Cerebellar nuclear complex (tissue), 1 donor: ENCODE results near the gene SLC22A31.
"Not testable (repeated sequence)": the region's sequence is repeated elsewhere in the genome, so short reads cannot be mapped to it uniquely, and the experiment has no call there.

Experiments
- DNase-seq, 2 experiments: peaks; one replicate each; lab custom pipeline; 2025; lab: John Stamatoyannopoulos, UW

Gene SLC22A31

GRCh38 chr16:89200124-89200849 lies at the start of gene SLC22A31:
Gene SLC22A31 (minus strand): TSS chr16:89200537. CDS start chr16:89200501, 36 bp downstream.
- no peak for DNase-seq

DNA sequence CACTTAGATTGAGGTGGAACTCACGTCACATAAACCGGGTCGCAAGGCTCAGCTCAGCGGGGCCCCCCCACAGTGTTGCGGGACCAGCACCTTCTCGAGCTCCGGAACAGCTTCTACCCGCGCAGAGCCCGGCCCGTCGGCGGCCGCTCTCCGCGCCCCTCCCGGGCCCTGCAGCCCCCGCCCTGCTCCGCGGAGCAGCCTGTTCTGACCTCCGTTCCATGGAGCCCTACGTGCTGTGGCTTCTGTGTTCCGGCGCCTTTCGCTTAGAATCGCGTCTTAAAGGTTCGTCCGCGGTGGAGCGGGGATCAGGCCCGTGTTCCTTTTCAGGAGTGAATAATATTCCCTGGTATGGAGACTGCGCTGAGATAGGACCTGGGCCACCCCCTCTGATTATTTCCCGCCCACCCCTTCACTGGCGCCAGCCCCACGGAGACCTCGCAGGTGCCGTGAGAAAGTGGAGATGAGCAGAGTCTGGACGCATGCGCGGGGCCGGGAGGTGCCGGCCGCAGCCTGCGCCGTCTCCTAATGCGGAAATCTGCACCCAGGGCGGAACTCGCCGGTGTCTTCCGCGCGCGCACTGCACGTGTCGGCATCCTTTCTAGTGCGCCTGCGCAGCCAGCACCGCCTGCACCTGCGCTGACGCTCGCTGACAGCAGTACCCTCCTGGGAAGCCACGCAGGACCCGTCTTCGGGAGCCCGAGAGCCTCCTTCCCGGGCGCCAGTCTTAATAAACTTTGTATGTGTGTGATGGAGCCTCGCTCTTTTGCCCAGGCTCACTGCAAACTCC lies 48.1 kb upstream of the SLC22A31 start:
- no peak for DNase-seq

GRCh38 chr16:89247734-89248075 lies 47.4 kb upstream of the SLC22A31 start:
- not testable (repeated sequence) for DNase-seq

GRCh38 chr16:89246903-89247733 lies 46.8 kb upstream of the SLC22A31 start:
- peak; percentile 40 to 49 for DNase-seq

GRCh38 chr16:89246383-89246902 lies 46.1 kb upstream of the SLC22A31 start:
- DNase-seq, result no peak

DNA sequence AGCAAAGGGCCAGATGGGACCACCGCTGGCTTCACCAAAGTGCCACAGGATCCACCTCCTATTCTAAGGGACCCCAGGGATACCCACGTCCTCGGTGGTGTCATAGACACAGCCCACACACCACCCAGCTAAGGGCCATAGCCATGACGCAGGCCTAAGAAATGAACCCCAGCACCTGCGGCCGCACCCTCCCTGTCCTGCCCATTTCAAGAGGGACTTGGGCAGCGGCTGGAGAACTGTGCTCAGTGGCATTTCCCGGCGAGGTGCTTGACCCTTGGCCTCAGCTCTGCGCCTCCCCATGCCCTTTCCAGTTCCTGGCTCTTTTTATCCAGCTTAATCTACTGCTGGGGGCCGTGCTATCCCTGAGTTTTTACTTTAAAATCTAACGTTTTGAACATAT lies 44.4 kb upstream of the SLC22A31 start:
- DNase-seq, result no peak

DNA sequence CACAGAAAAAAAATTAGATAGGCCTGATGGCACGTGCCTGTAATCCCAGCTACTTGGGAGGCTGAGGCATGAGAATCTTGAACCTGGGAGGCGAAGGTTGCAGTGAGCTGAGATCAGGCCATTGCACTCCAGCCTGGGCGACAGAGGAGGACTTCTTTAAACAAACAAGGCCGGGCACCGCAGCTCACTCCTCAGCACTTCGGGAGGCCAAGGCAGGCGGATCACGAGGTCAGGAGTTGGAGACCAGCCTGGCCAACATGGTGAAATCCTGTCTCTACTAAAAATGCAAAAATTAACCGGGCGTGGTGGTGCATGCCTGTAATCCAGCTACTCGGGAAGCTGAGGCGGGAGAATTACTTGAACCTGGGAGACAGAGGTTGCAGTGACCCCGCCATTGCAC lies 43.9 kb upstream of the SLC22A31 start:
- DNase-seq, result not testable (repeated sequence)

GRCh38 chr16:89243664-89244063 lies 43.3 kb upstream of the SLC22A31 start:
- DNase-seq, result no peak

DNA sequence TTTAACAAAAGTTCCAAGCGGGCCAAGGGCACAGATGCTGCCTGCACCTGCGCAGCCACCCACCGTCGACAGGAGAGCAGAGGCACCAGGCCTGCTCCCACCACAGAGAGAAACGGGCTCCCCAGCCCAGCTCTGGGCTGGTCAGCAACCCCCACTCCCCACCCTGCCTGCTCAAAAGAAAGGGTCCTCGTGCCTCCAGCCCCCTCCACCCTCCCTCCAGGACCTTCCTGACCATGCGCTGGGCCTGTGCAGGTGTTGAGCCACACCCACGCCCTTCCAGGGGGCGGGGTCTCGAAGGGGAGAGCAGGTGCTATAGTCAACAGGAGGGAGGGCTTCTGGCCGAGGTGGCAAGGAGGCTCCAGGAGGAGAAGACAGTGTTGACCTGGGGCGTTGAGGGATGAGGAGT lies 42.5 kb upstream of the SLC22A31 start:
- no peak for DNase-seq

DNA sequence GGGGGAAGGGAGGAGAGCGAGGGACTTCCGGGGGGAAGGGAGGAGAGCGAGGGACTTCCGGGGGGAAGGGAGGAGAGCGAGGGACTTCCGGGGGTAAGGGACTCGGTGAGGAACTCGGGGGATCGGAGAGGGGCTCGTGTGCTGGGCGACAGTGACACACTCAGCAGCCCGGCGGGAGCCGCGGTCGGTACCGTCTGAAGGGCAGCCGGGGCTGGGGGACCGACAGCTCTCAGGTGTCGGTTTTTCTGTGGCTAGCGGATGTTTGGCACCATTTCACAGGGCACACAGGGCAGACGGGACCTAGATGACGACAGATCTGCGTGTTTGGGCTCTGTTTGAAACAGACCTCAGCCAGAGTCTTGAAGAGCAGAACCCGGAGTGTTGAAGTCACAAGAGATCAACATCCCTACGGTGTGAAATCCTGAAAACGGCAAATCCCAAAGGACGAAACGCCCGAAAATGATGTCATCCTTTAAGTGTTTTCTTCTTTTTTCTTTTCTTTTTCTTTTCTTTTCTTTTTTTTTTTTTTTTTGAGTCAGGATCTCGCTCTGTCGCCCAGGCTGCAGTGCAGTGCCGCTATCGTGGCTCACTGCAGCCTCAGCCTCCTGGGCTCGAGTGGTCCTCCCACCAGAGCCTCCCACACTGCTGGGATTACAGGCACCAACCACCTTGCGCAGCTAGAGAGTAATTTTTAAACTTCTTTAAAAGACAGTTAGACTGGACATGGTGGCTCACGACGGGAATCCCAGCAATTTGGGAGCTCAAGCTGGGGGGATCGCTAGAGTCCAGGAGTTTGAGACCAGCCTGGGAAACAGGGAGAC lies 41.1 kb upstream of the SLC22A31 start:
- no peak for DNase-seq

GRCh38 chr16:89237733-89238132 lies 37.4 kb upstream of the SLC22A31 start:
- no peak for DNase-seq

GRCh38 chr16:89233678-89234490 lies 33.5 kb upstream of the SLC22A31 start:
- no peak for DNase-seq

GRCh38 chr16:89232107-89232506 lies 31.8 kb upstream of the SLC22A31 start:
- no peak for DNase-seq

- DNase-seq, result no peak
Measured at GRCh38 chr16:89230255-89230654, 29.9 kb upstream of the SLC22A31 start.

DNA sequence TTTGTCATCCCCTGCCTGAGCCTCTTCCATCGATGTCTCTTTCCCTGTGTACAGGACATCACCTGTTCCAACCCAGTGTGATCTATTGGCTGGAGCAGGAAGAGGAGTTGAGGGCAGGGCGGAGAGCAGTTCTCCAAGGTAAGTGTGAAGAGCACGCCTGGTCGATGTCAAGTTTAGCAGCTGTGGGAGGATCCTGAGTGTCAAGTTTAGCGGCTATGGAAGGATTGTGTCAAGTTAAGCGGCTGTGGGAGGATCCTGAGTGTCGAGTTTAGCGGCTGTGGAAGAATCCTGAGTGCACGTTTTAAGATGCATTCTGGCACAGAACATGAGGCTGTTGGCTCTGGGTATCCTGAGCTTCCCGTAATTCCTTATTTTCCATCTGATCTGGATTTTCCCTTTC lies 24.3 kb upstream of the SLC22A31 start:
- DNase-seq, result no peak

DNA sequence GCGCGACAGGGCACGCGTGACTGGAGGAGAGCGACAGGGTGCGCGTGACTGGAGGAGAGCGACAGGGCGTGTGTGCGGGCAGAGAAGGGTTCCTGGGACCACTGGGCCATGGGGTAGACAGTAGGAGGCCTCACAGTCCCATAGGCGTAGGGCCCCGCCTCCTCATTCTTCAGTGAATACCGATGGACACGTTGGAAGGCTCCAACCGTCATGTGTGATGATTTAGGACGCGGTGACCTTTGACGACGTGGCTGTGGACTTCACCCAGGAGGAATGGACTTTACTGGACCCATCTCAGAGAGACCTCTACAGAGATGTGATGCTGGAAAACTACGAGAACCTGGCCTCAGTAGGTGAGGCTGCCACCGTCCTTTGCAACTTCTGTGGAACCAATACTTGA lies 22.6 kb upstream of the SLC22A31 start:
- no peak for DNase-seq

GRCh38 chr16:89221604-89222003 lies 21.3 kb upstream of the SLC22A31 start:
- no peak for DNase-seq

GRCh38 chr16:89219365-89219764 lies 19.0 kb upstream of the SLC22A31 start:
- no peak for DNase-seq

- peak in 1 of 2 experiments; percentile 45 for DNase-seq
Measured at GRCh38 chr16:89217388-89218191, 17.3 kb upstream of the SLC22A31 start, which contains the start of gene ZNF778. Gene ZNF778 (plus strand): TSS chr16:89217703. CDS start chr16:89221128, 3,425 bp downstream.

DNA sequence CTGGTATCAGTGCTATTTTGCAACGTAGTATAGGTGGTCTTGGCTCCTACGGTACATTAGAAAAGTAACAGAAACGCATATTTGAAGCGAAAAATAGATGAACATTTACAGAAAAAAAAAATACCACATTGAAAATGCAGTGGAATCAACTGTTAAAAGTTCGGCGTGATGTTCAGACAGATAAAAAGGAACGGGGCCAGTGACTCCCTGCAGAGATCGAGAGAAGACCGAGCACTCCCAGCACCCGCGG lies 16.7 kb upstream of the SLC22A31 start:
- DNase-seq, result no peak
